Measurements from ENCODE around the gene ADGB.
"Not testable (repeated sequence)": the region's sequence is repeated elsewhere in the genome, so short reads cannot be mapped to it uniquely, and the experiment has no call there.

The ADGB gene

DNA sequence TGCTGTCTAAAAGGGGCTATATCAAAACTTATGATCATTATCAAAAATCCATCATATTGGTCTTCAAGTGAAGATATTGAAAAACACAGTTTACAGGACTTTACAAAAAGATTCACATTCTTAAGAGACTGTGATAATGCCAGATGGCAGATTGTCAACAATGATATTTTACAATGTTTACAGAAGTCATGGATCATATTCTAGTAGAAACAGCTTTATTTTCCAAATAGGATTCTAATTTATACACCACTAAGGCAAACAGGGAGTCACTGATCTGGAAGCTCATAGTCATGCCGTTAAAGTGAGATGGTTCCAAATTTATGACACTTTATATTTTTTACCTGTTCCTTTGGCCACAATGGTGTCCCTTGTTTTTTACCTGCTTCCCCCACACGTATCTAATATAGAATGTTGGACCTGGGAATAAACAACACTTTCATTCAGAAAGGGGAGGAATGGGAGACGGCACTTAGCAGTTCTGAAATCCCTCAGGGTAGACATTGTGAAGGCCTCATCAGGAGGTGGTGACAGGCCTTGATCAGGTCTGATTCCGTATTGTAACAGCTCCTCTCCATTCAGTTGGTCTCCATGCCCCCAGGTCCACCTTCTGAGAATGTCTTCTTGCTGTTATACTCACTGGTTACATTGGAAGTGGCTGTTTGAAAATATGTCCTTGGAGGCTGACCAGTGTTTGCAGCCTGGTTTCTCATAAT lies 228.6 kb downstream of the ADGB start:
- no peak for FAIRE-seq

GRCh38 chr6:146829792-146830565 lies 231.2 kb downstream of the ADGB start:
- FAIRE-seq = no peak

DNA sequence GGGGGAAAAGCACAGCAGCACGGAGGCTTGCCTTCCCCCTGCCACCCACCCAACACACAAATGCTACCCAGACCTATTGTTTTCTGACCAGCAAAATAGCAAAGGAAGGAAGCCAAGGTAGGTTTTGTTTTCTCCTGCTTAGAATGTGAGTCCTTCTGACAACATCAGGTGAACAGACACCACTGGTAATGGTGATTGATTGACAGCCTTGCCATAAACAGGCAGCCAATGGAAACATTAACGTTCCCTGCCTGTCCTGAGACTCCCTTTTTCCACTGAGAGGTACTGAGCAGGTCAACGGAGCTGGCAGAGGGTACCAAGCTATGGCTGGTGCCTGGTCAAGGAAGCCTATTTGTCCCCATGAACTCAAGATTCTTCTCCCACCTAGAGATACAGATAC lies 234.4 kb downstream of the ADGB start:
- FAIRE-seq = no peak

- no peak for FAIRE-seq
These were observed 241.4 kb downstream of the ADGB start for GRCh38 chr6:146840216-146840615.

- FAIRE-seq = no peak
These were observed 241.9 kb downstream of the ADGB start for GRCh38 chr6:146840641-146841040.

DNA sequence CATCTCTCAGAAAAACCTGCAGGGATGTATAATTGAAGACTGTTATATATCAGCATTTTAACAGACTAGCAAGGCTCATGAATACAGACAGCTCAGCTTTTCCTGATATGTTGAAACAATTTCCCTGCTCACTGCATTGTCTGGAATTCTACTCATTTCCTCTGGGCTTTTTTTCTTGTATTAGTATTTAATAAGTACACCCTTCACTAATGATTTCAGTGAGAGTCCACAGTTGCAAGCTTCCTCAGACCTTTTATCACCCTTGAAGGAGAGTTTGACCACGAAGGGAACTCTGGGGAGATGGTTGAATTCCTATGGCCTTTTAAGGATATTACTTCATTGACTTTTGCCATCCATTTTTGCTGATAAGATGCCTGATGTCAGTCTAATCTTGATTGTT lies 248.7 kb downstream of the ADGB start:
- no peak for FAIRE-seq

DNA sequence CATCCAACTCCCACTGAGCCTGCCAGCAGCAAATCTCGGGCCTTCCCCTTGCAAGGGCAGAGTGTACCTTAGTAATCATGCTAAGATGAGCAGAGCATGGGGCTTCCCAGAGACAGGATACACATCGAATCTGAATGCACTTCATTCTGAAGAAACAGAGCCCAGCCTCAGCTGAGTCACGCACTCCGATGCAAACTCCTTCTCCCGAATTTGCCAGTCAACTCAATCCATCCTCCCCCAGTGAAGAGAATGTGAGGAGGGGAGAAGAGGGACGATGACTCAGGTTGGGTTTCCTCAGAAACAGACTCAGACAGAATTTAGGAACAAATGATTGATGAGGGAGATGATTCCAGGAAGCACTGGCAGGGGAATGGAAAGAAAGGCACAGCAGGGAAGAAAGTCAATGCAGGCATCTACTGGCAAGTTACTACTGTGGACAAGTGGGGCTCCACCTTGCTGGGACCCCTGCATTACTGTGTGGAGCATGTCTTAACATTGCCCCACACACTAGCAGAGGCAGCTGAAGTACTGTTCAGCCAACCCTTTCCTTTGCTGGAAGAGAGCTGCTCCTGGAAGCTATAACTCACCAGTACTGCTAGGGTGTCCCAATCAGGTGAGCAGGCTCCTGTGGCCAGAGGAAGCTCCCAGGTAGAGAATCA lies 251.6 kb downstream of the ADGB start:
- no peak for FAIRE-seq

DNA sequence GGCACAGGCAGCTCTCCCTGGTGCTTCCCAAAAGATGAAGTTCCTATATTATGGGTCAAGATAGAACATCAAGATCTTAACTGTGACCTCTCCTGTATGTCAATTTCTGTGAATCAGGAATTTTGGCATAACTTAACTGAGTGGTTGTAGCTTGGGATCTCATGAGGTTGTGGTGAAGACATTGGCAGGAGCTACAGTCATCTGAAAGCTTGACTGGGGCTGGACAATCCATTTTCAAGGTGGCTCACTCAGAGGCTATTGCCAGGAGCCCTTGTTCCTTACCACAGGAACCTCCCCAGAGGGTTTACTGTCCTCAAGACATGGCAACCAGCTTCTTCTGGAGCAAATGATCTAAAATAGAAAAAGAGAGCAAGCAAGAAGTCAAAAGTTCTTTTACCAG lies 252.2 kb downstream of the ADGB start:
- FAIRE-seq = no peak

GRCh38 chr6:146851837-146852236 lies 253.1 kb downstream of the ADGB start:
- no peak for FAIRE-seq

- FAIRE-seq = not testable (repeated sequence)
These were observed 255.9 kb downstream of the ADGB start for GRCh38 chr6:146854521-146855255.

- no peak for FAIRE-seq
These were observed 257.1 kb downstream of the ADGB start for GRCh38 chr6:146855889-146856288.

DNA sequence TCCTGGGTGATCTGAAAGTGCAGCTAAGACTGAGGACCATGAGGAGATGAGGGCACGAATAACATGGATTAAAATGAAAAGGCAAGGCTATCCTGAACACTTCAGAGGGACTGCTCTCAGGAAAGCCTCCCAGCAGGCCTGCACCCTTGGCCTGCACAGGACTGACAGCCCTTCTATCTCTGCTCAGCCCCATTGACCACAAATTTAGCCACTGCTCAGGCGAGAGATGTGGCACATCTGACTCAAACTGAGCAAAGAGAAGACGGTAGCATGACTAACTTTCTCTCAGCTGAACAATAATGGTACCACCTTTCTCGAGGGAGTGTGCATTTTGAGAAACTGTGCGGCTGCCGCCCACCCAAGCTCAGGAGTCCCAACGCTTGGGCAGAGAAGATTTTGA lies 257.5 kb downstream of the ADGB start:
- FAIRE-seq = no peak

DNA sequence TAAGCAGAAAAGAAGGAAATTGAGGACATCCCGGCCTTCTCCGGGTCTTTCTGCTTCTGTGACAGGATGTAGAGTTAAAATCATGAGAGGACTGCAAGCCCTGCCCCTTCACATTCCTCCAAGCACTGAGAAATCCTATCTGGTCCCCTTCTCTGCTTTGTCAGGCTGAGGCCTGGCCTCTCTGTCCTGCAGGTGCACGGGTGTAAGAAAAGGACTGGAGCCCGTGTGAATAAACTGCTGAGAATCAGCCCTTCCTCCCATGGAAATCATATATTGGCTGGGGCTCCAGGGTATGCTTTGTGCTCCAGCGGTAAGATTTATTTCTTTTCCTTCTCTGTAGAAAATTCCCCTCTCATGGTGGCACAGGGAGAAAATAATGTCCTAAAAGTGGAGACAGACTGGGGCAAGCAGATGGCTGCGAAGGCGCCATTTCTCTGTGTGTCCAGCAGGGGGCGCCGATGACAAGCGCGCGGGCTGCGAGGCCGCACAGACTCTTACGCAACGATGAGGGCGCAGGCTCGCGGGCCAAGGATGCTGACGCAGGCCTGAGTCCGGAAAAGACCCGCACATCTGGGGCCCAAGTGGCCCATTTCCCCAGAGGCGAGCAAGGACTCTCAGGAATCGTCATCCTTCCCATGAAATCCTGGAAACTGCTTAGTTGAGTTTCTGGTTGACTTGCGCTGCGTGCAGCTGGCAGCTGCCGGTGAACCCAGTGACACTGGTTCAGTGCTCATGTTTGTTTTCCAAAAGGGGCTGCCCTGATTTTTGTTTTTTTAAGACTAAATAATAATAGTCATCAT lies 258.6 kb downstream of the ADGB start:
- no peak for FAIRE-seq

GRCh38 chr6:146857980-146858347 lies 259.2 kb downstream of the ADGB start:
- FAIRE-seq = no peak

DNA sequence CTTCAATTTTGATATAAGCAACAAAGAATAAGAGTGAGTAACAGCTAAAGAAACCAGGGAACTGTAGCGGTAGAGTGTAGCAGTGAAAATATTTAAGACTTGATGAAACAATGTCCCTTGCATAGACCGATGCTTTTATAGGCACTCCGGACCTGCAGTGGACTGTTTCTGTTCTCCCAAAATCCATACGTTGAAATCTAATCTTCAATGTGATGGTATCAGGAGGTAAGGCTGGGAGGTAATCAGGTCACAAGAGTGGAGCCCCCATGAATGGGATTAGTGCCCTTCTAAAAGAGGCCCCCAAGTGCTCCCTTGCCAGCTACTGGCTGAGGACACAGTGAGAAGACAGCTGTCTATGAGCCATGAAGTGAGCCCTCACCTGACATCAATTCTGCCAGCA lies 260.4 kb downstream of the ADGB start:
- FAIRE-seq = no peak

DNA sequence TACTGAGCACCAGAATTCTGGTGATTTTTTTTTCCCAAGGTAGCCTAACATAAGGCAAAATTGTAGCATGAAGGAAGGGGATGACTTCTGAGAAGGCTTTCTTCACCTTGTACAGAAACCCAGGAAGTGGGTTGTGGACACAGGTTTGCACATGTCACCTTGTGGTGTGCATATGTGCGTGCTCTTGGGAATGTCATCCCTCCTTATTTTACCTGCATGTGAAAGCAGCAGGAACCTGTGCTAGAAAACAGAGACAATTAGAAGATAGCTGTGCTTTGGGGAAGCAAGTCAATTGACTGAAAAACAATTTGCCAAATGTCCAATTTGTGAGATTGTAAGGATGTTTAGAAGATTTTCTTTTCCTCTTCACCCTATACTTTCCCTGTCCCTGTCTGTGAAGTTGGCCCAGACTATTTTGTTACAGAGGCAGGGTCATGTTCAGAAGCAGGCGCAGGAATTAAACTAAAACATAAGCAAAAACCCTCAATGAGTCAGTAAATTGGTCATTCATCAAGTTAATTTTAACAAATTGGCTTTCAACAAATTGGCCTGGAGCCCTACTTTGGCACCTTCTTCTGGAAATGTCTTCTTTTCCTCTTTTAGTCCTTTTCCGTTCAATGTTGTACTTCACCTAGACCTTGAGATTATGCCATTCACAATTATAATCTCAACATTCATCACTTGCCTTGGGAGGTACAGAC lies 261.2 kb downstream of the ADGB start:
- FAIRE-seq = no peak

DNA sequence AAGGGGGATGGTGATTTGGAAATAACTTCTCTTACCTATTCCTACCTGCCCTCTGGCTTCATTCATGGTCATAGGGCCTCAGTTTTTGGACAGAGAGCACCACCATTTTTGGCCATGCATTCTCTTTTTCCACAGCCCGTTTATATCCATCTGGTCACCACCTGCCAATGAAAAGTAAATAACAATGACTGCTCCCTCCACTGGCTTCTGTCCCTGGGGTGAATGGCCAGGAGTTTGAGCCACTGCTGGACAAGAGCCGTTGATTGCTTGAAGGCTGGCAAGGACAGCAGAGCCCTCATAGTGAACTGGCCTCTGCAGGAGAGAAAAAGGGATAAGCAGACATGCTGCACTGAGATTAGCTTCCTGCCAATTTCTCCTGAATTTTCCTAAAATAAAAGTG lies 261.8 kb downstream of the ADGB start:
- no peak for FAIRE-seq

- no peak for FAIRE-seq
These were observed 262.3 kb downstream of the ADGB start for GRCh38 chr6:146861029-146861563.

DNA sequence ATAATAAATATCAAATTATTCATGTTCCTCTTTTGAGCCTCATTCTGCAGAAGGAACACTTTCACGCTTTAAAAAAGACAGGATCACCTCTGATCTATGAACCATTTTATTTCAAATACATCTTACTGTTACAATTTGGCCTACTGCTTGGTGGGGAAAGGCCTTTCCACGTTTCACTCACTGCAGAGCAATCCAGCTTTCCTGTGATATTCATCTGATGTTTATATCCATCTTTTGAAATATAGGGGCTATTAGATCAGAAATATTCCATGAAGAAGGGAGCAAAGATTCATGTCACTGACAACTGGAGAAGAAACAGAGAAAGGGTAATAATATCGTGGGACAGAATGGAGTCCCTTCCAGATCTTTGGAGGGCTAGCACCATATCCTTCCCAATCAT lies 262.9 kb downstream of the ADGB start:
- FAIRE-seq = no peak

DNA sequence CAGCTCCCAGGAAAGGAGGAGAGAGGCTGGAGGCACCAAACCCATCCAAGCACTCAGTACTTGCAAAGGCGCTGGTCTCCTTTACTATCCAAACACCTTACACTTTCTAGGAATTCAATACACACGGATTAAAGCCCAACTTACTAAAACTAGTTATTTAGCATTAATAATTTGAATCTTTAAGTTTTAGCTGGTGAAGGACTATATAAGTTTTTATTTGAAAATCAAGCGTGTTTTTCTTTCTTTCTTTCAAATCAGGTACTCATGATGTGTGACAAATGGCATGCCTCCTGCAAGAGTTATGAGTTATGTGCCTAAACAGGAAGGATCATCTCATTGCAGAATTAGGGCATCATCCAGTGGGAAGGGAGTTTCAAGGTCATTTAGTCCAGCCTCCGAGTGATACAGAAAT lies 263.7 kb downstream of the ADGB start:
- FAIRE-seq = no peak

GRCh38 chr6:146864300-146864699 lies 265.5 kb downstream of the ADGB start:
- FAIRE-seq = no peak
